HepG2 (cell line): ENCODE data around the gene RABEP1.

Source experiments
- CEBPG ChIP-seq: IDR thresholded peaks from 2 replicates; pipeline ENCODE4 v1.6.1; 2016
- E2F2 ChIP-seq: sonication (generic); formaldehyde crosslinking; IDR thresholded peaks from 2 replicates; pipeline ENCODE4 v1.4.0; 2020; ENCODE audit warnings: missing genetic modification reagents, borderline replicate concordance
- FOXM1 ChIP-seq: sonication (generic); formaldehyde crosslinking; IDR thresholded peaks from 2 replicates; pipeline ENCODE4 v1.5.0; 2020; ENCODE audit warnings: missing genetic modification reagents
- GLI4 ChIP-seq: sonication (generic); formaldehyde crosslinking; IDR thresholded peaks from 2 replicates; pipeline ENCODE4 v1.5.1; 2020; ENCODE audit warnings: missing genetic modification reagents, mild to moderate bottlenecking, moderate library complexity, borderline replicate concordance
- KAT7 ChIP-seq: IDR thresholded peaks from 2 replicates; pipeline ENCODE4 v1.6.1; 2018; ENCODE audit warnings: borderline replicate concordance, missing compliant biosample characterization
- MYC ChIP-seq: sonication (generic); formaldehyde crosslinking; IDR thresholded peaks from 2 replicates; pipeline ENCODE4 v1.9.0; 2021; ENCODE audit warnings: missing genetic modification reagents, borderline replicate concordance
- NR1H2 ChIP-seq: sonication (generic); formaldehyde crosslinking; IDR thresholded peaks from 2 replicates; pipeline ENCODE4 v1.8.1; 2022; ENCODE audit warnings: low read depth, missing genetic modification reagents, borderline replicate concordance
- PATZ1 ChIP-seq: sonication (generic); formaldehyde crosslinking; IDR thresholded peaks from 2 replicates; pipeline ENCODE4 v1.4.0; 2020; ENCODE audit warnings: missing genetic modification reagents
- POLR2A ChIP-seq, 2 experiments: IDR thresholded peaks; 2 replicates each; pipeline ENCODE4 v1.6.1; 2011; ENCODE audit warnings: low read depth in 2 of 2, low read length in 2 of 2, mild to moderate bottlenecking in 1 of 2, moderate library complexity in 1 of 2; ENCODE audit not compliant: insufficient read depth in 1 of 2
- POLR2AphosphoS2 ChIP-seq: IDR thresholded peaks from 2 replicates; pipeline ENCODE4 v1.6.1; 2011; ENCODE audit warnings: low read depth, low read length, improper control_type of control experiment
- REST ChIP-seq, 2 experiments: IDR thresholded peaks; 2 replicates each; pipeline ENCODE4 v1.6.1; 2011 to 2012; ENCODE audit warnings: low read length in 2 of 2, borderline replicate concordance in 1 of 2, low read depth in 1 of 2, mild to moderate bottlenecking in 1 of 2, moderate library complexity in 1 of 2
- STAT5B ChIP-seq: sonication (generic); formaldehyde crosslinking; IDR thresholded peaks from 2 replicates; pipeline ENCODE4 v1.4.0; 2020; ENCODE audit warnings: missing genetic modification reagents
- ZNF879 ChIP-seq: sonication (generic); formaldehyde crosslinking; IDR thresholded peaks from 2 replicates; pipeline ENCODE4 v1.8.1; 2023; ENCODE audit warnings: missing genetic modification reagents

- no peak for TF ChIP-seq REST (IDR thresholded peaks at IDR 0.05; ENCODE audit: borderline replicate concordance in 1 of 2, low read depth in 1 of 2, low read length in 2 of 2)
- no peak for TF ChIP-seq PATZ1
- no peak for TF ChIP-seq ZNF879 (CRISPR knock-in tag)
- TF ChIP-seq NR1H2 (CRISPR knock-in tag) = no peak
- TF ChIP-seq POLR2A (IDR thresholded peaks at IDR 0.05; ENCODE audit: insufficient read depth in 1 of 2, low read depth in 2 of 2, low read length in 2 of 2) = no peak
- no peak for TF ChIP-seq E2F2 (CRISPR knock-in tag)
- TF ChIP-seq FOXM1 = no peak
- no peak for TF ChIP-seq KAT7 (CRISPR knock-in tag)
- TF ChIP-seq GLI4 (CRISPR knock-in tag) = no peak
- no peak for TF ChIP-seq POLR2AphosphoS2
- TF ChIP-seq STAT5B (CRISPR knock-in tag) = no peak
- TF ChIP-seq MYC (CRISPR knock-in tag) = no peak
- no peak for TF ChIP-seq CEBPG
Measured at GRCh38 chr17:5396612-5397011, 114.5 kb downstream of the RABEP1 start.
